GM21367 (cell line): ENCODE results near the gene SLC26A8.
"Not testable (repeated sequence)": the region's sequence is repeated elsewhere in the genome, so short reads cannot be mapped to it uniquely, and the experiment has no call there.

Source experiments
- ATAC-seq: cut with Tn5 transposase; IDR thresholded peaks from one replicate; pipeline ENCODE4 v1.9.1; 2021; ENCODE audit not compliant: unreplicated experiment

SLC26A8 gene

DNA sequence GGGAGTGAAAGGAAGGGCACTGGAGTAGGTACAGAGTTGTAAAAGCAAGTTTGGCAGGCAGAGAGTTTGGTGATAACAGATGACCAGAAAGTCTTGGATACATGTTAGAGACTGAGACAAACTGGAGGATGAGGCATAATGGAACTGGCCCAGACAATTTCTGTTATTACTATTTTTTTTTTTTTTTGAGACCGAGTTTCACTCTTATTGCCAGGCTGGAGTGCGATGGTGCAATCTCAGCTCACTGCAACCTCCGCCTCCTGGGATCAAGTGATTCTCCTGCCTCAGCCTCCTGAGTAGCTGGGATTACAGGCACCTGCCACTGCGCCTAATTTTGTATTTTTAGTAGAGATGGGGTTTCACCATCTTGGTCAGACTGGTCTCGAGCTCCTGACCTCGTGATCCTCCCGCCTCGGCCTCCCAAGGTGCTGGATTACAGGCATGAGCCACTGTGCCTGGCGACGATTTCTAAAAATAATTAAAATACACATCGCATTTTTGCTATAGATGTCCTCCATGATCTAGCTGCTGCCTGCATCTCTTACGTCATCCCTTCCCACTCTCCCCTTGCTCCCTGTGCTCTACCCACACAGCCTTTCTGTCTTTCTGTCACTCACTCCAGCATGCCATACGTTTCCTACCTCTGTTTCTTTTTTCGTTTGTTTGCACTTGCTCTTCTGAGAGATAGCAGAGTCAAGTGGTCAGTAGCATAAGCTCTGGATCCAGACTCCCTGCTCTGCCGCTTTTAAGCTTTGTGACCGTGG, 26.7 kb upstream of the SLC26A8 start:
- no peak for ATAC-seq

DNA sequence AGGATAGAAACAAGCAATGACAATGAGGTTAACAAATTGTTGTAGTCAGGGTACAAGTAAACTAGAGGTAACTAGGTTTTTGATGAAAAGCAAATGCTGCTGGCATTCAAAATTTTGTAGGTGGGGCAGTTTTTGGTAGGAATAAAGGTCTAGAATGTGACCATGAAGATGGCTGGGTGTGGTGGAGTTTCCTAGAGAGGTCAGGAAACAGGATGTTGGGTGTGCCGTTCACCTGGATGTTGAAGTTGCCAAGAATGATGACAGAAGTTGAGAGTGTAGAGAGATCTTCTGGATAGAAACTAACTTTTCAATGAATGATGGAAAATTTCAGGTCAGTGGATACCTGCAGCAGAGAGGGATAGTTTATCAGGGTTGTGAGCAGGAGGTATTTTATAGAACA, 25.9 kb upstream of the SLC26A8 start:
- no peak for ATAC-seq

DNA sequence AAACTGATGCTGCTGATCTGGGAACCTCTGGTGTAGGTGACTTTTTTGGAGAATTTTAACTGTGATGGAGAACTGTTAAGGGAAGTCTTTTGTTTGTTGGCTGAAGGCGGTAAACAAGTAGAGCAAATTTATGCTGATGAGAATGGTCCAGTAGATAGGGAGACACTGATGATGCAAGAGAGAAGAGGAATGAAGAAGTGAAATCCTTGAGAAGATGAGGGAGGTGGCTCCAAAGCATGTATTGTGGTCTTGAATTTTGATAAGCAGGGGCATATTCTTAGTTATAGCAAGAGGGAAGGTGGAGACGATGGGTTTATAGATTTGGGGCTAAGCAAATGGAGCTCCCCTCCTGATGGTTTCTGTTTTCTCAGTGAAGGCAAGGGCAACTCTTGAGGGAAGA, 25.1 kb upstream of the SLC26A8 start:
- ATAC-seq, result no peak

DNA sequence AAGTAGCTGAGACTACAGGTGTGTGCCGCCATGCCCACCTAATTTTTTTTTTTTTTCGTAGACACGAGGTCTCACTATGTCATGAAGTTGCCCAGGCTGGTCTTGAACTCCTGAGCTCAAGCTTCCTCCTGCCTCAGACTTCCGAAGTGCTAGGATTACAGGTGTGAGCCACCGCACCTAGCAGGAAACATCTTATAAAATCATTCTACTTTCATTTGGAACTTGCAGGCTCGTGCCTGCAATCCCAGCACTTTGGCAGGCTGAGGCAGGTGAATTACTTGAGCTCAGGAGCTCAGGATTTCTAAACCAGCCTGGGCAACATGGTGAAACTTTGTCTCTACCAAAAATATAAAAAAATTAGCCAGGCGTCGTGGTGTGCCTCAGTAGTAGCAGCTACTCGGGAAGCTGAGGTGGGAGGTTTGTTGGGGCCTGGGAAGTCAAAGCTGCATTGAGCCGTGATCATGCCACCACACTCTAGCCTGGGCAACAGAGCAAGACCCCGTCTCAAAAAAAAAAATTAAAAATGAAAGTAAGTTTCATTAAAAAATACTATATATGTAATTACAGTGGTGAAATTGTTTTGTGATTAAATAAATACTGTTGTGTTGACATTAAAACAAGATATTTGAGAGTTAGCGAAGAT, 18.3 kb upstream of the SLC26A8 start:
- ATAC-seq, result no peak

DNA sequence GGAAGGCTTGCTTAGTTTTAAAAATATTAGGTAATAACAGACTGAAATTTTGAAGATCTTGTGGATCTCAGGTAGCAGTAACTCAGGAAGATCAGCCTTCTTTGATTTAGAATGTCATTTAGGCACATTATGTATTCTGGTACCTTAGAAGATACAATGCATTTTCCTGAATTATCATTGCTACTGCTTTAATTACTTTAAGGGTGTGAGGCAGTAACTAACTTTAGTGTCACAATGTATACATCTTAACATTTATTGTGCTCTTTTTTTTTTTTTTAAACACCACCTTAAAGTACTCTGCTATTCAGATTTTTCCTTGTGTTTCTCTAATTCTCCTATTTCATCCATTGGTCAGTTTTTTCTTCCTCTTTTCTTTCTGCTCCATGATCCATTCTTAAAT, 16.5 kb upstream of the SLC26A8 start:
- no peak for ATAC-seq

DNA sequence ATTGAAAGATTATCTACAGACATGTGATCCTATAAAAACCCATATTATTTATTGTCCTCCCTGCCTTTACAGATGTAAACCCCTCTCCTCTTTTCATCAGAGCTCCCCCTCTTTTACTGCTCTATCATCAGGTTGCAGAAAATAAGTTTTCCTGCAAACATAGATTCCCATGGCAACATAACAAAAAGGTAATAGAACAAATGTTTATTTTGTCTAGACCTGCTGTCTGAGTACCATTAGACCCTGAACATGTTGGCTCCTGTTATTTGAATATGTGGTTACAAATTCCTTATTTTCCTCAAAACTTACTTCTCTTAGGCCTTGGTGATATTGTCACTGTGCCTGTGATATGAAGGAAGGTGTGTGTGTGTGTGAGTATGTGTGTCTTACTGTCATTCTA, 14.7 kb upstream of the SLC26A8 start:
- no peak for ATAC-seq

DNA sequence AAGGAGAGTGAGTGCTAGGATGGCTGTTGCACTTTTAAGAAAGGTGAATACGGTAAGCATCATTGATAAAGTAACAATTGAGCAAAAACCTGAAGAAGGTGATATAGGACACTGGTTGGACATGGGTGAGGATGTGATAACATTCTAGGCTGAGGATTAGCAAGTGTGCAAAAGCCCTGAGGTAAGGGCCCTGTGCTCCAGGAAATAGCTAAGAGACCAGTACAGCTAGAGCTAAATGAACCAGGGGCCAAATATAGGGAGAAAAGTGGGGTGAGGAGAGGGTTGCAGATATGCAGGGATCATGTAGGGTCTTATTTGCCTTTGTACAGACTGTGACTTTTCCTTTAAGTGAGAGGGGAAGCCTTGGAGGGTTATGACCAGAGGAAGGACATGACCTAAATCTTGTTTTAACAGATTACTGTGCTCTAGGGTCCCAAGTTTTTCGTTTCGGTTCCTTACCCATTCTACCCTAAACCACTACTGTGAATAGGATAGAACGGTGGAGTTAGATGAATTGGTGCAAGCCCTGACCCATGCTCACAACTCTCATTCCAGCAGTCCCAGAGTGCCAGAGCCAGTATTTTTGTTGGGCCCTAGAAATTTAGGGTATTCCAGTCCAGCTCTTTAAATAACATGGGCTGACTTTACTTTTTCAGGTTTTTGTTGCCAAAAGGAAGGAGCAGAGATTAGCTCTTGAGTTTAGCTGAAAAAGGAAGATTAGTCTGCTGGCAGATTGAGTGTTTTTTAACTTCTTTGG, 13.9 kb upstream of the SLC26A8 start:
- ATAC-seq, result no peak

DNA sequence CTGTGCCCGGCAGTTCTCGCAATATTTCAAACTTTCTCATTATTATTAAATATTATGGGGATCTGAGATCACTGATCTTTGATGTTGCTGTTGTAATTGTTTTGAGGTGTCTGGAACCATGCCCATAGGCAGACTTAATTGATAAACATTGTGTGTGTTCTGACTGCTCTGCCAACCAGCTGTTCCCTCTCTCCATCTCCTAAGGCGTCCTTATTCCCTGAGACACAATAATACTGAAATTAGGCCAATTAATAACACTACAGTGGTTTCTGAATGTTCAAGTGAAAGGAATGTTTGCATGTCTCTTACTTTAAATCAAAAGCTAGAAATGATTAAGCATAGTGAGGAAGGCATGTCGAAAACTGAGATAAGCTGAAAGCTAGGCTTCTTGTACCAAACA, 10.8 kb upstream of the SLC26A8 start:
- ATAC-seq, result no peak

DNA sequence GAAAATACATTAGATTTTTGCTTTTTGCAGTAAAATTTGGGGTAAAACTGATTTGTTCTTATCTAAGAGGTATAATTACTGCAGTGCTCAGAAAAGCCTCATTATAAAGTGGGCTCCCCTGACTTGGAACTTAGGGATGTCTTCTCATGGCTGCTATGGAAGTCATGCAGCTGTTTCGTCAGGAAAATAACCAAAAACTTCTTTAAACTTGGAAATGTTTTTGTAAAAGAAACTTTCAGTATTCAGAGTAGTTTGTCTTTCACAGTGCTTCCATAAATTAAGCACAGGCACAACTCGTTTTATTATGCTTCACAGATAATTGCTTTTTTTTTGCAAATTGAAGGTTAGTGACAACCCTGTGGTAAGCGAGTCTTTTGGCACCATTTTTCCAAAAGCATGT, 10.0 kb upstream of the SLC26A8 start:
- ATAC-seq, result no peak

DNA sequence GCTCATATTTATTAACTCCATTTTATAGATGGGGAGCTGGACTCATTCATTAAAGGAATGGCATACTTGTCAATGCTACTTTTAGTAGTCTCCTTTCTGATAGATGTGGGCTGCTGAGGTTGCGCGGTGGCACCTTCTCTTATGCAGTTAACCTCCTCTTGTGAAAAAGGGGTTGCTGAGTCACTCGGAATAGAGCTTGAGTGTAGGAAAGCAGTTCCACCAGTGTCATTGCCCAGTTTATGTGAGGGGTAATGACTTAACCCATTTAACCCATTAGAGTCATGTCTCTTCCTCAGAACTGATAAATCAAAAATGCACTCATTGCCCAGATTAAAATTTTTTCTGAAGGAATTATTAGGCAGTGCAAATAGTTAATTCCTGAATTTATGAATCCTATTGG, 9.5 kb upstream of the SLC26A8 start:
- no peak for ATAC-seq

DNA sequence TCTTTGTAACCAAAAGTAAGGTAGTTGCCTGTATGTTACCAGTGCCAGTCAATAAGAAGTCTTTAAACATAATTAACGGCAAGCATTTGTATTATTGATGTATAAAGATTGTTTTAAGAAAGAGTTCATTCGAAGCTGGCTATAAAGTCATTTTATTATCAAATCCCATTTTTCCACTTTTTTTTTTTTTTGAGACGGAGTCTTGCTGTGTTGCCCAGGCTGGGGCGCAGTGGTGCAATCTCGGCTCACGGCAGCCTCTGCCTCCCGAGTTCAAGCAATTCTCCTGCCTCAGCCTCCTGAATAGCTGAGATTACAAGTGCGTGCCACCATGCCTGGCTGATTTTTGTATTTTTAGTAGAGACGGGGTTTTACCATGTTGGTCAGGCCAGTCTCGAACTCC, 8.7 kb upstream of the SLC26A8 start:
- not testable (repeated sequence) for ATAC-seq

DNA sequence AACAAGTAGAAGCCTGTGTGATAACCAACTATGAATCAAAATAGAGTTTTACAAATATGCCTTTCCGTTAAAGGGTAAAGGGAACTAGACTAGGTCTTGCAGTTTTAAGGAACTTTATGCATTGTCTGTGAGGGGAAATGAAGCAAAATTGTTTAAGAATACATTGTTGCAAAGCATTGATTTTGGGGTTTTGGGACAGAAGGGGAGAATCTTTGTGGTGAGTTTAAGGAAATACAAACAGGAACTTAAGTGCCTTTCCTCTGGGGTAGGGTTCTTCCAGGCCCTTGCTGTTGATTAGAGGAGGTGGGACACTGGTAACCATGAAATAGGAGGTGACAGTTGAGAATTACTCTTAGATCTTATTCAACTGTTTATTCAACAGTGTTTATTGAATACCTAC, 7.8 kb upstream of the SLC26A8 start:
- no peak for ATAC-seq

DNA sequence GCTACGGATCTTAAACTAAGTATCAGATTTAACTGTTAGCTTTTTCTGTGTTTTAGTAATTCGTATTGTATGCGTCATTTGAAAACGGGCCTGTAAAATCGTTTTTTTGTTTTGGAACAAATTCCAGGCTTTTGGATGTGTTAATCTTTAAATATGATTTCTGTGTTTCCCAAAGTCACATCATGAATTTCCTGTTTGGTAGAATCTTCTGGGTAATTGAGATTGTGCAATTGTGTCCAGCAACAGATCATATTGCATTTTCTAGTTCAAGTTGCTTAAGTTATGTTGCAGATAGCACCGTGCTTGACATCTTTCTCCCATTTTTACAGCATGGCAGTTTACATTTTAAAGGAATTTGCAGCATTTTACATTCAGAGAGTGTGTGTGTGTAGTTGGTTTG, 5.0 kb upstream of the SLC26A8 start:
- no peak for ATAC-seq

DNA sequence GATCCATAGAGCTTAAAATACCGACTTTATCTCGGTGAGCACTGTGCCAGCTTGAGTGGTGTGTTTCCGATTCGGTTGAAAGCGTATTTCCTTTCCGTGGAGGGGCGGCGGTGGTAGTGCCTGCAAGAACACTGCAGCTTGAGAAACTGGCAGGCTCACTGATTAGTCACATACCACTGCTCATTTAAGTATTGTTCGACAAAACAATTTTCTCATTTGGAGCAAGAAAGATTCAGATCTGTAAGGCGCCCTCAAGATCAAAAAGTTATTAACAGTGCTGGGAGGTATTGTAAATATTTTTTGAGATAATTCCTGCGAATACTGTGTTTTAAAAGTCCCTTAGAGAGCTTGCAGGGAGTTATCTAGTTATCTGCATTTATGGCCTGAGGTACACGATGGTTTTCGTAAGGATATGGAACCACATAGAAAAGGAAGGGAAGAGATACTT, 4.5 kb upstream of the SLC26A8 start:
- no peak for ATAC-seq

DNA sequence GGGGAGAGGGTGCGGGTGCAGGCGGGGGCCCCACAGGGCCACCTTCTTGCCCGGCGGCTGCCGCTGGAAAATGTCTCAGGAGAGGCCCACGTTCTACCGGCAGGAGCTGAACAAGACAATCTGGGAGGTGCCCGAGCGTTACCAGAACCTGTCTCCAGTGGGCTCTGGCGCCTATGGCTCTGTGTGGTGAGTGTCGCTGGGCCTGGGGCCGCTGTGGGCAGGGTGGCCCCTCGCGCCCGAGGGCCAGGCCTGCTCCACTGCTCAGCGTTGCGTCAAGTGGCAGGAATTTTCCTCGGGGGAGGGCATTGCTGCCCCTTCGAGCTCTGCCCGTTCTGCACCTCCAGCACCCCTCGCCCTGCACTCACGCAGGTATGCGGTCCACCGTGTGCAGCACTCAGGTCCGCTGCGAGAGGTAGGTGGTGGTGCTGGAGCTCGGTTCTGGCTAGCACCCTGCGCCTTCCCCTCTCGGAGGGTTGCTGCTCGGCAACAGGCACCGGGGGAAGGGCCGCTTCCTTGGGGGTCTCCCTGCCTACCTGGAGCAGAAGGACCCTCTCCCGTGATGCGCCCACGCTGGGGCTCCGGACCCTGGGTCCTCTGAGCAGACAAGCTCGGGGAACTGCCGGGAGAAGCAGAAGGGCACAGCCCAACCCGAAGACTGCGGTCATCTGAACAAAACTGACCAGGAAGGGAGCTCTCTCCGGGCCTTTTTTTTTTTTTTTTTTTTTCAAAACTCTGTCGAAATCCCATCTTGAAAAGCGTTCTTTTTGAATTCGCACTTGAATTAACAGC, 3.8 kb upstream of the SLC26A8 start:
- ATAC-seq, result peak; percentile 12

DNA sequence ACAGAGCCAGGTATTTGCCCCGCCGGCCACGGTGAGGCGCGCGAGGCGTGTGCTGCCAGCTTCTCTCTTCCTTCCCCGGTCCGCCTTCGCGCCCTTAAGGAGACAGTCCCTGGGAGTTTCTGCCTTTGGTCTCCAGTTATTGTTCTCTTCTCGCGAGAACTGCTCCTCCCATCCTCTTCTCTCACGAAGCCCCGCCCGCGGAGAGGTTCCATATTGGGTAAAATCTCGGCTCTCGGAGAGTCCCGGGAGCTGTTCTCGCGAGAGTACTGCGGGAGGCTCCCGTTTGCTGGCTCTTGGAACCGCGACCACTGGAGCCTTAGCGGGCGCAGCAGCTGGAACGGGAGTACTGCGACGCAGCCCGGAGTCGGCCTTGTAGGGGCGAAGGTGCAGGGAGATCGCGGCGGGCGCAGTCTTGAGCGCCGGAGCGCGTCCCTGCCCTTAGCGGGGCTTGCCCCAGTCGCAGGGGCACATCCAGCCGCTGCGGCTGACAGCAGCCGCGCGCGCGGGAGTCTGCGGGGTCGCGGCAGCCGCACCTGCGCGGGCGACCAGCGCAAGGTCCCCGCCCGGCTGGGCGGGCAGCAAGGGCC, 3.2 kb upstream of the SLC26A8 start, which contains the start of gene MAPK14:
TSS of gene MAPK14 (plus strand) at position 308 of the 587 bp plus-strand sequence. CDS start 350 bp downstream, outside the sequence.
- ATAC-seq, result peak; percentile 83

DNA sequence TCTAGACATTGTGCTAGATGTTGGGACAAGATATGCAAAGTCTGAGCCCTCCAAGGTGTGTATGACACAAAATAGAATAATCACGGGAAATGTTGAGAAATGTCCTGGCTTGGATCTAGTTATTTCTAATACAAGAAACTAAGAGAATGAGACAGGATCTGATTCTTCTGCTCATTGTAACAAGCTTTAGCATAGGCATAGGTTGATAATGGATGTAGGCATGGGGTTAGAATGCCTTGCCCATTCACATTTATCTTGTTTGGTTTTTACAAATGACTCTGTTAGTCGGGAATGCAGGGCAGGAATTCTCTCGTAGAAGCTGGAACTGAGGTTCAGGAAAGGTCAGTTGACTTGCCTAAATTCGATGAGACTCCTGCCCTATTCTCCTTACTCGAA, 1.5 kb upstream of the SLC26A8 start:
- no peak for ATAC-seq

DNA sequence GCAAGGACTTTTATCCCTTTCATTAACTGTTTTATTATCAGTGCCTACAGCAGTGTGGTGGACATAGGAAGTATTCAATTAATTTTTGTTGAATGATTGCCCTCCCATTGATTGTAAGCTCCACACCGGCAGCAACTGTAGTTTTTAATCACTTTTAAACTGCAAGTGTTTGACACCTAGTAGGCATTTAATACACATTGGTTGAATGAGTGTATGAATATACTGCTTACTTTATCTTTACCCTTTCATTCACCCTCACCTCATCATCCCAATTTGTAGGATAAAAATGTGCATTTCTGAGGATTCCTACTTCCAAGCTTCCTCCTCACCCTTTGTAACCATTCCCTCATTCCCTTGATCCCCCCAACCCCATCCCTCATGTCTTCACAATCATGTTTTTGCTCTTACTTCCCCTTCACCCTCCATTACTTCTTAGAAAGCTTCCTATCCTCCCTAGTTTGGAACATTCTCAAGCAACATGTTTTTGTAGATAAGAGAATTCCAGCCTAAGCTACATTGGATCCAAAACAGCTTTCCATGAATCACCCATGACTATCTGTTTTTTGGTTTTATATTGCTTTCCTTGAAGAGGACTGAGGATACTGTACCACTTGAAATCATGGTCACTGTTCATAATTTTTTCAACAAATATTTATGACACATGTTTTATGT, 955 bp upstream of the SLC26A8 start:
- ATAC-seq, result no peak

DNA sequence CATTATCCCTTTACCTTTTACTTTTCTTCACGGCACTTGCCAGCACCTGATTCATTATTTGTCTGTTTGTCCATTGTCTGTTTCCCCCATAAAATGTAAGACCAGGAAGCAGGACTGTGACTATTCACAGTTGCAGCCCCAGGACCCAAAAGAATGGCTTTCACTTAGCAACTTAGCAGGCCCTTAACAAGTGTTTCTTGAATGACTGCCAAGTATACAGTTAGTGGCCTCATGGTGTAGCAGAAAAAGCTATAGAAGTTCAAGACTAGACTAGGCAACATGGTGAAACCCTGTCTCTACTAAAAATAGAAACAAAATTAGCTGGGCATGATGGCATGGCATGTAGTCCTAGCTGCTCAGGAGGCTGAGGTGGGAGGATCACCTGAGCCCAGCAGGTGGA, 4.3 kb downstream of the SLC26A8 start:
- ATAC-seq, result no peak

DNA sequence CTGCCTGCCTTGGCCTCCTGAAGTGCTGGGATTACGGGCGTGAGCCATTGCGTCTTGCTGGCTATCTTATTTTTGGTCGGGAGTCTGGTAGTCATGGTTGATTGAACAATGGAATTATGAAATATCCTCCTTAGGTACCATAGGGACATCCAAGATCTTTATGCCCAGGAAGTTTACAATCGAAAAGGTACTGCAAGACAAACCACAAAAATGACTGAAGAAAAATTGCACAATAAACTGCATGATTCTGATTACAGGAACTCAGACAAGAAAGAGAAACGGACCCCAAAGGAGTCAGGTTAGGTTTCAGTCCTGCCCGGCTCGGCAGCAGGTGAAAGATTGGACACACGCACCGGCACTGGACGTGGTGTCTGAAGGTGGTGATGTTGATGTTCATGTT, 5.3 kb downstream of the SLC26A8 start:
- no peak for ATAC-seq
